ENCODE data around the gene TLR4. TPM values are rescaled to one million over a fixed set of nuclear protein-coding genes. Genes with fewer than 3 reads are reported as not detected.

The TLR4 gene
- total RNA-seq, 1 experiment from 2014 or later, result 0.07 TPM

DNA sequence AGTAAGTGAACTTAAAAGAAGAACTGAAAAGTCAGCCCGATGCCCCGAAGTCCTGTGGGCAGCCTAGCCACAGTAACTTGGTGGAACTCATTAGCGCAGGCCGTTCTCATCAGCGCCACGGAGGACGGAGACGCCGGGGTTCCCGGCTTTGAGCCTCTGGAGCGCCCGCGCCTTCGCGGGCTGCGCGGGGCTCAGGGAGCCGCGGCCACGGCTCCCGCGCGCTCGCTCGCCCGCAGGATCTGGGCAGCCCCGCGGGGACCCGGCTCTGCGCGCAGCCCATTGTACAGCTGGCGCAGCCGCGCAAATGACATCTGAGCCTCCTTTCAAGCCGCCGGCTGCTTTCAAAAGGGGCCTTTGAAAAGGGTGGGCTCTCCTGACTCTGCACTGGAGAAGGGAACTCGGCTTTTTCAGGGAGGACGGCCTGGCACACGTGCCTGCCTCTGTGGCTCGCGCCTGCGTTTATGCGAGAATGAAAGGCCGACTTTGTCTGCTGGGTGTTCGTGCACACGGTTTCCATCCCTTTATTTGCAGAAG is 40.7 kb downstream of the TLR4 start:
- Mint-ChIP-seq H3K9me3 (peaks cover 0 to 3% of the 10 kb centered on the region in 2 experiments; a peak in 1 of 5 replicates), H3K27ac (no peak overlapping the region; a peak in 1 of 7 replicates), H3K27me3 (ENCODE audit: low read depth) (no peaks in the 10 kb centered on the region; the same call in 1 of the 2 replicates), H3K36me3 (ENCODE audit: insufficient read depth in 1 of 3, low read depth in 3 of 3) (no peaks in the 10 kb centered on the region), H3K4me1 (peaks cover 0 to 2% of the 10 kb centered on the region in 2 experiments; a peak in 1 of 4 replicates), H3K4me3 (no peak overlapping the region)
- no peaks in the 10 kb centered on the region for H3K4me1 ChIP-seq (ENCODE audit: insufficient read depth, low read length)
- H2AK5ac ChIP-seq (ENCODE audit: insufficient read length, low read length), result no peak overlapping the region
- peak; percentile 37 for DNase-seq
- no peak overlapping the region for H4K5ac ChIP-seq (ENCODE audit: insufficient read length, low read depth, low read length)
- no peak overlapping the region for H3K4ac ChIP-seq (ENCODE audit: low read depth, low read length)
- H3K79me1 ChIP-seq (ENCODE audit: insufficient read depth, low read depth, low read length, poor library complexity, severe bottlenecking), result no peaks in the 10 kb centered on the region
- no peaks in the 10 kb centered on the region for H3K79me2 ChIP-seq (ENCODE audit: insufficient read depth, low read length)
- no peak overlapping the region for H3K23ac ChIP-seq (ENCODE audit: insufficient read length, low read depth, low read length)
- H4K8ac ChIP-seq (replicated peaks; ENCODE audit: insufficient read length, low read depth, low read length), result no peak overlapping the region
- TF ChIP-seq, protein P1, sequence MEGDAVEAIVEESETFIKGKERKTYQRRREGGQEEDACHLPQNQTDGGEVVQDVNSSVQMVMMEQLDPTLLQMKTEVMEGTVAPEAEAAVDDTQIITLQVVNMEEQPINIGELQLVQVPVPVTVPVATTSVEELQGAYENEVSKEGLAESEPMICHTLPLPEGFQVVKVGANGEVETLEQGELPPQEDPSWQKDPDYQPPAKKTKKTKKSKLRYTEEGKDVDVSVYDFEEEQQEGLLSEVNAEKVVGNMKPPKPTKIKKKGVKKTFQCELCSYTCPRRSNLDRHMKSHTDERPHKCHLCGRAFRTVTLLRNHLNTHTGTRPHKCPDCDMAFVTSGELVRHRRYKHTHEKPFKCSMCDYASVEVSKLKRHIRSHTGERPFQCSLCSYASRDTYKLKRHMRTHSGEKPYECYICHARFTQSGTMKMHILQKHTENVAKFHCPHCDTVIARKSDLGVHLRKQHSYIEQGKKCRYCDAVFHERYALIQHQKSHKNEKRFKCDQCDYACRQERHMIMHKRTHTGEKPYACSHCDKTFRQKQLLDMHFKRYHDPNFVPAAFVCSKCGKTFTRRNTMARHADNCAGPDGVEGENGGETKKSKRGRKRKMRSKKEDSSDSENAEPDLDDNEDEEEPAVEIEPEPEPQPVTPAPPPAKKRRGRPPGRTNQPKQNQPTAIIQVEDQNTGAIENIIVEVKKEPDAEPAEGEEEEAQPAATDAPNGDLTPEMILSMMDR (conservative IDR thresholded peaks at IDR 0.05), result no peak
- no peak overlapping the region for H3K9ac ChIP-seq (ENCODE audit: extremely low read depth, insufficient read length, low read length)
- no peak overlapping the region for H3K56ac ChIP-seq (ENCODE audit: insufficient read length, low read depth, low read length)
- H3K27ac ChIP-seq (ENCODE audit: insufficient read length, low read depth, low read length), result no peak overlapping the region
- H3K4me2 ChIP-seq (ENCODE audit: insufficient read depth, insufficient read length, low read length), result peak overlapping the region; percentile 2
- no peaks in the 10 kb centered on the region for H3K9me3 ChIP-seq (ENCODE audit: control insufficient read depth, low read depth, low read length)
- no peaks in the 10 kb centered on the region for H3K27me3 ChIP-seq (ENCODE audit: insufficient read depth, low read length)
- H2BK15ac ChIP-seq (ENCODE audit: low read depth, low read length), result no peak overlapping the region
- H2BK12ac ChIP-seq (ENCODE audit: insufficient read length, low read depth, low read length), result no peak overlapping the region
- H2AFZ ChIP-seq (ENCODE audit: low read length), result no peak overlapping the region
- no peak overlapping the region for H4K91ac ChIP-seq (ENCODE audit: insufficient read length, low read depth, low read length)
- no peak overlapping the region for H2BK120ac ChIP-seq (ENCODE audit: low read depth, low read length, poor library complexity, severe bottlenecking)
- WGBS (ENCODE audit: extremely low coverage, insufficient read length, low lambda C conversion rate), result no CpG with 5 or more reads among the region's 46 CpGs
- H4K20me1 ChIP-seq (ENCODE audit: control insufficient read depth, insufficient read depth, insufficient read length), result no peaks in the 10 kb centered on the region
- no peak overlapping the region for H3K14ac ChIP-seq (ENCODE audit: insufficient read depth, low read length)
- H3K18ac ChIP-seq (ENCODE audit: insufficient read length, low read depth, low read length), result no peak overlapping the region
- no peaks in the 10 kb centered on the region for H3K23me2 ChIP-seq (ENCODE audit: insufficient read length, low read depth, low read length, poor library complexity, severe bottlenecking)
- H2BK5ac ChIP-seq (ENCODE audit: insufficient read length, low read length), result no peak overlapping the region
- H2BK20ac ChIP-seq (ENCODE audit: low read depth, low read length, poor library complexity, severe bottlenecking), result no peak overlapping the region
- no peak overlapping the region for H3T11ph ChIP-seq (ENCODE audit: low read length)
